ENCODE measurements around the gene EFNA2.

Gene EFNA2

GRCh38 chr19:1262623-1263123 lies 23.0 kb upstream of the EFNA2 start:
- no peak for ATAC-seq

GRCh38 chr19:1263188-1263587 lies 22.5 kb upstream of the EFNA2 start:
- ATAC-seq = no peak
- TF ChIP-seq OSR1 (CRISPR knock-in tag; IDR thresholded peaks at IDR 0.05) = no peak
- no peak for TF ChIP-seq ZNF70 (CRISPR knock-in tag; IDR thresholded peaks at IDR 0.05)
- no peak for TF ChIP-seq CSDC2 (CRISPR knock-in tag; IDR thresholded peaks at IDR 0.05)
- no peak for TF ChIP-seq CREB5 (CRISPR knock-in tag; IDR thresholded peaks at IDR 0.05; ENCODE audit: low read depth)
- no peak for TF ChIP-seq ZFP3 (CRISPR knock-in tag; IDR thresholded peaks at IDR 0.05)
- TF ChIP-seq TCF4 (CRISPR knock-in tag; IDR thresholded peaks at IDR 0.05; ENCODE audit: borderline replicate concordance) = no peak
- no peak for TF ChIP-seq ESRRG (CRISPR knock-in tag; IDR thresholded peaks at IDR 0.05)

More at GRCh38 chr19:1262623-1263123, 23.0 kb upstream of the EFNA2 start:
- TF ChIP-seq OSR1 (CRISPR knock-in tag; IDR thresholded peaks at IDR 0.05) = no peak
- TF ChIP-seq ZC3H10 (CRISPR knock-in tag; IDR thresholded peaks at IDR 0.05) = no peak
- no peak for TF ChIP-seq ZNF565 (CRISPR knock-in tag; conservative IDR thresholded peaks at IDR 0.05; ENCODE audit: low read depth)
- TF ChIP-seq CSRNP3 (CRISPR knock-in tag; IDR thresholded peaks at IDR 0.05) = no peak
- TF ChIP-seq ZFP3 (CRISPR knock-in tag; IDR thresholded peaks at IDR 0.05) = no peak
- no peak for TF ChIP-seq ZNF8 (CRISPR knock-in tag; IDR thresholded peaks at IDR 0.05)
- no peak for TF ChIP-seq TCF4 (CRISPR knock-in tag; IDR thresholded peaks at IDR 0.05; ENCODE audit: borderline replicate concordance)
- TF ChIP-seq BACH2 (CRISPR knock-in tag; IDR thresholded peaks at IDR 0.05; ENCODE audit: borderline replicate concordance) = no peak
- no peak for TF ChIP-seq PATZ1 (CRISPR knock-in tag; IDR thresholded peaks at IDR 0.05; ENCODE audit: borderline replicate concordance)
- TF ChIP-seq POU6F1 (CRISPR knock-in tag; IDR thresholded peaks at IDR 0.05; ENCODE audit: borderline replicate concordance, low read depth) = no peak
- no peak for TF ChIP-seq ARNTL (CRISPR knock-in tag; IDR thresholded peaks at IDR 0.05; ENCODE audit: borderline replicate concordance, low read depth)
- TF ChIP-seq ZFP30 (CRISPR knock-in tag; IDR thresholded peaks at IDR 0.05) = no peak
- TF ChIP-seq ZNF70 (CRISPR knock-in tag; IDR thresholded peaks at IDR 0.05) = no peak
- TF ChIP-seq TSHZ2 (CRISPR knock-in tag; IDR thresholded peaks at IDR 0.05) = no peak
- TF ChIP-seq SNAI2 (CRISPR knock-in tag; IDR thresholded peaks at IDR 0.05) = no peak
- no peak for TF ChIP-seq CREB5 (CRISPR knock-in tag; IDR thresholded peaks at IDR 0.05; ENCODE audit: low read depth)
- no peak for TF ChIP-seq CSDC2 (CRISPR knock-in tag; IDR thresholded peaks at IDR 0.05)
- no peak for TF ChIP-seq TOX (CRISPR knock-in tag; IDR thresholded peaks at IDR 0.05; ENCODE audit: borderline replicate concordance)
